ENCODE data around the gene TOMM7.
"Not testable (repeated sequence)": the region's sequence is repeated elsewhere in the genome, so short reads cannot be mapped to it uniquely, and the experiment has no call there.

GRCh38 chr7:22836506-22836905 lies 13.9 kb upstream of the TOMM7 start:
- not testable (repeated sequence) for TF ChIP-seq EP300, CTCF, POLR2A, POLR2AphosphoS5 (IDR thresholded peaks at IDR 0.05)

All from stomach (tissue), 4 donors.